T-helper 1 cell treated with Interleukin-12 subunit alpha and Interleukin-12 subunit beta and Interleukin-4 antibody, amounts not matched to agents 30 μg/mL and 1 μg/mL, for 36 hours (primary cell): ENCODE results near the gene IGHMBP2.

Experiments
- H3K27ac Mint-ChIP-seq: one replicate; pipeline ENCODE4 v1.8.0; 2021; ENCODE audit warnings: mild to moderate bottlenecking, mixed read lengths
- H3K27me3 Mint-ChIP-seq: one replicate; pipeline ENCODE4 v1.8.0; 2021; ENCODE audit warnings: low read depth, mixed read lengths
- H3K36me3 Mint-ChIP-seq: one replicate; pipeline ENCODE4 v1.8.0; 2021; ENCODE audit warnings: low read depth, mixed read lengths
- H3K4me1 Mint-ChIP-seq: one replicate; pipeline ENCODE4 v1.8.0; 2021; ENCODE audit warnings: low read depth, mixed read lengths
- H3K4me3 Mint-ChIP-seq: one replicate; pipeline ENCODE4 v1.8.0; 2021; ENCODE audit warnings: mild to moderate bottlenecking, moderate library complexity, mixed read lengths
- H3K9me3 Mint-ChIP-seq: one replicate; pipeline ENCODE4 v1.8.0; 2021; ENCODE audit warnings: mixed read lengths

The IGHMBP2 gene

DNA sequence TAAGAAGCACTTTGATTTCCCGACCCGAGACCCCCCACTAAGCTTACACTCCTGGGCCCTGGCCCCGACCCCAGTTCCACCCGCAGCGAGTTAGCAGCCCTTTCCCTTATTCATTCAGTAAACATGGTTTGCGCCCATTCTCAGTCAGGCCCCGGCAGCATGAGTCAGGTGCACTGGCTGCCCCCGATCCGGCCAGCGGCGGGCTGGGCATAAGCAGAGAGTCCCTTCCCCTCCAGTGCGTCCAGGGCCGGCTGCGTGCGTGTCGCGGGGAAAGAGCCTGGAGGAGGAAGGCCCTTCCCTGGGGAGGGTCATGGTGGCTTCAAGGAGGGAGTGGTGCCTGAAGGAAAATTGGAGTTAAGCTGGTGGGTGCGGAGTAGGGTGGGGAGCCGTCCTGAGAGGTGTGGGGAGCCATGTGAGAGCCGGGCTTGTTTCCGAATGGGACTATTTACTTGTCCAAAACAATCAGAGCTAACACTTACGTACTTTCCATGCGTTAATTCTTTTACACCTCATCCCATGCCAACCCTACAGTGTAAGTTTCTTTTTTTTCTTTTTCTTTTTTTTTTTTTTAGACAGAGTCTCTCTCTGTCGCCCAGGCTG lies 657 bp downstream of the IGHMBP2 start:
- Mint-ChIP-seq H3K4me1 (peaks cover 29% of the 10 kb centered on the region), H3K36me3 (peaks cover 22% of the 10 kb centered on the region), H3K4me3 (peak overlapping the region; percentile 97), H3K27ac (peak overlapping the region; percentile 92), H3K9me3 (no peaks in the 10 kb centered on the region), H3K27me3 (no peaks in the 10 kb centered on the region)

DNA sequence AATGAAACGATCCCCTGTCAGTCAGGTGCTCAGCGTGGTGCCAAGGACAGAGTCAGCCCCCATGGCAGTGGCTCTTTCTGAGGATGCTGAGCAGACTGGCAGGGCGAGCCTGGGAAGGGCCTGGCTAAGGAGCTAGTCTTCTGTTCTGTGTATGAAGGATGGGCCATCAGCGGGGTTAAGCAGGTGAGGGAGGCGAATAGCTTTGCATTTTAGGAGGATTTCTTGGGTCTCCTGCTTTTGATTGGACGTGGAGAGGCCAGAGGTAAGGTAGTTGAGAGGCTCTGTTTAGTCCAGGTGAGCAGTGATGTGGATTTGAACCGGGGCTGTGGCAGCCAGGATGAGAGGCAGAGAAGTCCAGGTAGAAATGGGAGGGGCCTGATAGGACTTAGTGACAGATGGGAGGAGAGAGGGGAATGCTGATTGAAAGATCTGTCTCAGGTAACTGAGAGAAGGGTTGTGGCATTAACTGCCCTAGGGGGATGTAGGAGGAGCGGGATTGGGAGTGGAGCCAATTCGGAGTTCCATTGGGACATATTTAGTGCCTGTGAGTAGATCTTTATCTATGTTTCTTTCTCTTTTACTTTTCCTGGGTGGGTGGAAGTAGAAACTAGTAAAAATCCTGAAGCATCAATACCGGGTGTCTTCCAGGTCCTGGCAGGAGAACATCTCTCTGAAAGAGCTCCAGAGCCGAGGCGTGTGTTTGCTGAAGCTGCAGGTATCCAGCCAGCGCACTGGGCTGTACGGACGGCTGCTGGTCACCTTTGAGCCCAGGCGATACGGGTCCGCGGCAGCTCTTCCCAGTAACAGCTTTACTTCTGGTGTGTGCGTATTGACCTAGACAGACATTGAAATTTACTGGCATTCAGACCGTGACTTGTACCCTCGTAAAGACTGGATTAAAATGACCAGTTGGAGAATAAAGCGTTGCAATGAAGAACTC lies 2.0 kb downstream of the IGHMBP2 start:
- Mint-ChIP-seq H3K4me1 (peaks cover 29% of the 10 kb centered on the region), H3K9me3 (no peaks in the 10 kb centered on the region), H3K4me3 (peak overlapping the region; percentile 97), H3K27ac (peak overlapping the region; percentile 23), H3K36me3 (peaks cover 17% of the 10 kb centered on the region), H3K27me3 (no peaks in the 10 kb centered on the region)

GRCh38 chr11:68908273-68908672 lies 4.6 kb downstream of the IGHMBP2 start:
- H3K4me1 Mint-ChIP-seq: peaks cover 12% of the 10 kb centered on the region
- peaks cover 21% of the 10 kb centered on the region for H3K36me3 Mint-ChIP-seq
- no peaks in the 10 kb centered on the region for H3K27me3 Mint-ChIP-seq
- no peak overlapping the region for H3K4me3 Mint-ChIP-seq
- no peaks in the 10 kb centered on the region for H3K9me3 Mint-ChIP-seq
- no peak overlapping the region for H3K27ac Mint-ChIP-seq

DNA sequence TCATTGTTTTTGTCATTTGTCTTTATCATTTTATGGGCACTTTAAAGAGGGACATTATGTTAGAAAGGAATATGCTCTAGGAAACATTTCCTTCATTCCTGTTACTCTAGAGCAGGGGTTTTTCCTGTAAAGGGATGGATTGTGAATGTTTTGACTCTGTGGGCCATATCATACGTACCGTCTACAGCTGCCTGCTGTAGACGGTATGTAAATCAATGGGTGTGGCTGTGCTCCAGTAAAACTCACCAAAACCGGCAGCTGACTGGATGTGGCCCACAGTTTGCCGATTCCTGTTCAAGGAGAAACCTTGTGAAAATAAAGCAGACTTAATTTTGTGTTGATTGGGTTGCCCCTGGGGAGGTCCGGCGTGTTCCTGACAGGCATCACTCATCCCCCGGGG lies 7.3 kb downstream of the IGHMBP2 start:
- no peak overlapping the region for H3K27ac Mint-ChIP-seq
- H3K27me3 Mint-ChIP-seq: no peaks in the 10 kb centered on the region
- H3K9me3 Mint-ChIP-seq: no peaks in the 10 kb centered on the region
- no peaks in the 10 kb centered on the region for H3K4me1 Mint-ChIP-seq
- H3K36me3 Mint-ChIP-seq: peaks cover 23% of the 10 kb centered on the region
- H3K4me3 Mint-ChIP-seq: no peak overlapping the region

DNA sequence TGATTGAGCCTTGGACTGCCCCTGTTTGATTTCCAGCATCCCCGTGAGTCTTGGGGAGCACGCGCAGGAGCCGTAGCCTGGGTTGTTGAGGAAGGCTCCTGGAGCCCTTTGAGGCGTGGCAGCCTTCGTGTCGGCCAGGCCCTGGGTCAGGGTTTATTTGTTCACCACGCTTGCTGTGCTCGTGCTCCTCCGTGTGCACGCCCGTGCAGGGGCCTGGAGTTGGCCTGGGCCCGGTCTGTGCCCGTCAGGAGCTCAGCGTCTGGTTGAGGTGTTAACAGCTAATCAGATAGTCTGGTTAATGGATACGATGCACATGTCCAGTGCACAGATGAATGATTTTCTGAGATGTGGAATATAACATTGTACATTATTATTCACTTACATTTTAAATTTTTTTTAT lies 8.0 kb downstream of the IGHMBP2 start:
- no peak overlapping the region for H3K27ac Mint-ChIP-seq
- no peaks in the 10 kb centered on the region for H3K9me3 Mint-ChIP-seq
- H3K4me1 Mint-ChIP-seq: no peaks in the 10 kb centered on the region
- H3K4me3 Mint-ChIP-seq: no peak overlapping the region
- H3K27me3 Mint-ChIP-seq: no peaks in the 10 kb centered on the region
- peaks cover 29% of the 10 kb centered on the region for H3K36me3 Mint-ChIP-seq

DNA sequence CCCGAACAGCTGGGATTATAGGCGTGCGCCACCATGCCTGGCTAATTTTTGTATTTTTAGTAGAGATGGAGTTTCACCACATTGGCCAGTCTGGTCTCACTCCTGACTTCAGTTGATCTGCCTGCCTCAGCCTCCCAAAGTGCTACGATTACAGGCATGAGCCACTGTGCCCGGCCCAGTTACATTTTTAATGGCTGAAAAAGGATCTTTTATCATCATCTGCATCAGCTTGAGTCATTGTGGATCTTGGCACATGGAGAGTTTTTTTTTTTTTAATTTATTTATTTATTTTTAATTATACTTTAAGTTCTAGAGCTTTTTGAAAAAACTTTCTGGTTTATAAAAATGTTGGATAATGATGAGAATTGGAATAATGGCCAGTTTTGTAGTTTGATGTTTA lies 8.6 kb downstream of the IGHMBP2 start:
- Mint-ChIP-seq H3K9me3 (no peaks in the 10 kb centered on the region), H3K27ac (no peak overlapping the region), H3K36me3 (peaks cover 28% of the 10 kb centered on the region), H3K4me1 (no peaks in the 10 kb centered on the region), H3K4me3 (no peak overlapping the region), H3K27me3 (no peaks in the 10 kb centered on the region)

GRCh38 chr11:68913188-68913587 lies 9.5 kb downstream of the IGHMBP2 start:
- peaks cover 28% of the 10 kb centered on the region for H3K36me3 Mint-ChIP-seq
- no peaks in the 10 kb centered on the region for H3K9me3 Mint-ChIP-seq
- no peak overlapping the region for H3K4me3 Mint-ChIP-seq
- H3K27me3 Mint-ChIP-seq: no peaks in the 10 kb centered on the region
- no peaks in the 10 kb centered on the region for H3K4me1 Mint-ChIP-seq
- no peak overlapping the region for H3K27ac Mint-ChIP-seq

GRCh38 chr11:68914761-68915160 lies 11.1 kb downstream of the IGHMBP2 start:
- Mint-ChIP-seq H3K27me3 (no peaks in the 10 kb centered on the region), H3K4me3 (no peak overlapping the region), H3K9me3 (no peaks in the 10 kb centered on the region), H3K27ac (no peak overlapping the region), H3K4me1 (no peaks in the 10 kb centered on the region), H3K36me3 (peaks cover 33% of the 10 kb centered on the region)

DNA sequence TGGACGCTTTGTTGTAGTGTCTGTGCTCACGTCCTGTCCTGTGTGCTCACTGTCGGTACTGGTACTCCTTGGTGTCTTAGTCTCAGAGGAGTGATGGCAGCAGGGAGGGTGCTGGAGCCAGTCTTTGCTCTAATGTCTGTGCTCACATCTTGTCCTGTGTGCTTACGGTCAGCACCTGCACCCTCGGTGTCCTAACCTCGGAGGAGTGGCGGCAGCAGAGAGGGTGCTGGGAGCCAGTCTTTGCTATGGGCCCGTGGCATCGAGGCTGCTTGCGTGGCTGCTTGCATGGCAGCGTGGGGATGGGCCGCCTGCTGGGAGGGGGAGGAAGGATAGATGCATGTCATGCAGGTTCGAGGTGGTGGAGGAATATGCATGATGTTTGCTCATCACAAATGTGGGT lies 12.7 kb downstream of the IGHMBP2 start:
- Mint-ChIP-seq H3K27me3 (no peaks in the 10 kb centered on the region), H3K4me3 (no peak overlapping the region), H3K36me3 (peaks cover 33% of the 10 kb centered on the region), H3K4me1 (no peaks in the 10 kb centered on the region), H3K9me3 (no peaks in the 10 kb centered on the region), H3K27ac (no peak overlapping the region)

GRCh38 chr11:68923614-68924013 lies 19.9 kb downstream of the IGHMBP2 start:
- H3K36me3 Mint-ChIP-seq: peaks cover 65% of the 10 kb centered on the region
- peaks cover 29% of the 10 kb centered on the region for H3K9me3 Mint-ChIP-seq
- no peaks in the 10 kb centered on the region for H3K27me3 Mint-ChIP-seq
- H3K4me3 Mint-ChIP-seq: no peak overlapping the region
- no peaks in the 10 kb centered on the region for H3K4me1 Mint-ChIP-seq
- H3K27ac Mint-ChIP-seq: no peak overlapping the region

- Mint-ChIP-seq H3K4me3 (no peak overlapping the region), H3K4me1 (no peaks in the 10 kb centered on the region), H3K27me3 (no peaks in the 10 kb centered on the region), H3K9me3 (peaks cover 29% of the 10 kb centered on the region), H3K27ac (no peak overlapping the region), H3K36me3 (peaks cover 59% of the 10 kb centered on the region)
Measured at GRCh38 chr11:68924073-68924925, 20.6 kb downstream of the IGHMBP2 start.

DNA sequence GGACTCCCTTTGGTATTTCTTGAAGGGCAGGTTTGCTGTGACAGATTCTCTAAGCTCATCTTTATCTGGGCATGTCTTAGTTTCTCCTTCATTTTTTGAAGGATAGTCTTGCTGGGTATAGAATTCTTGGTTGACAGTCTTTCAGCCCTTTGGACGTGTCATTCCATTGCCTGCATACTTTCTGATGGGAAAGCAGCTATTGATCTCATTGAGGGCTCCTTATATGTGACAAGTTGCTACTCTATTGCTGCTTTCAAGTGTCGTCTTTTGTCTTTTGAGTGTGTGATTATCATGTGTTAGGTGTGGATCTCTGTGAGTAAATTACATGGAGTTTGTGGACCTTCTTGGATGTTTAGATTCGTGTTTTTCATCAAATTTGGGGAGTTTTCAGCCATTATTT lies 21.9 kb downstream of the IGHMBP2 start:
- no peak overlapping the region for H3K4me3 Mint-ChIP-seq
- H3K4me1 Mint-ChIP-seq: no peaks in the 10 kb centered on the region
- peaks cover 29% of the 10 kb centered on the region for H3K9me3 Mint-ChIP-seq
- H3K36me3 Mint-ChIP-seq: peaks cover 62% of the 10 kb centered on the region
- no peak overlapping the region for H3K27ac Mint-ChIP-seq
- H3K27me3 Mint-ChIP-seq: no peaks in the 10 kb centered on the region

- Mint-ChIP-seq H3K27ac (no peak overlapping the region), H3K4me1 (no peaks in the 10 kb centered on the region)
Measured at GRCh38 chr11:68927280-68928135, 23.8 kb downstream of the IGHMBP2 start.

More at GRCh38 chr11:68927280-68928135, 23.8 kb downstream of the IGHMBP2 start:
- Mint-ChIP-seq H3K27me3 (no peaks in the 10 kb centered on the region), H3K4me3 (no peak overlapping the region), H3K9me3 (peaks cover 29% of the 10 kb centered on the region), H3K36me3 (peaks cover 56% of the 10 kb centered on the region)
